Stimulated activated CD8-positive, alpha-beta memory T cell treated with anti-CD3 and anti-CD28 coated beads, Interleukin-4, amount 100 ng/mL, for 48 hours (primary cell): ENCODE data around the gene LGR5.

ENCODE experiments used
- DNase-seq: peaks from one replicate; pipeline ENCODE4 v3.0.0-alpha.2; 2020

The LGR5 gene

DNA sequence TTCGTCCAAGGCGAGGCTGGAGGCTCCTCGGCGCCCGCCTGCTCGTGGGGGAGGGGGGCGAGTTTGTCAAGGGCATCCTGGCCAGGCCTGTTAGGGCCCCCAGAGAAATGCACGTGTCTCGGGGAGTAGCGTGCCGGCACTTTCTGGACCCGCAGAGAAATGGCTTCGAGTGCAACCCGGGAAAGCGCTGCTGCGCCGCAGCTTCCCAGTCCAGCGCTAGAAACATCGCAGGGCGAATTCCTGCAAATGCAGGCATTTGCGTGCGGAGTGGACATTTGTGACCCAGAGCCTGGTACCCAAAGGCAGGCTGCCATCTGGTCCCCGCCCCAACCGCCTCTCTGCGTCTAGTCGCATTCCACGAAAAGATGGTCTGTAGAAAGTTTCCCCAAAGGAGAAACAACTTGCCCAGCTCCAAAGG is 756 bp downstream of the LGR5 start:
- no peak for DNase-seq

DNA sequence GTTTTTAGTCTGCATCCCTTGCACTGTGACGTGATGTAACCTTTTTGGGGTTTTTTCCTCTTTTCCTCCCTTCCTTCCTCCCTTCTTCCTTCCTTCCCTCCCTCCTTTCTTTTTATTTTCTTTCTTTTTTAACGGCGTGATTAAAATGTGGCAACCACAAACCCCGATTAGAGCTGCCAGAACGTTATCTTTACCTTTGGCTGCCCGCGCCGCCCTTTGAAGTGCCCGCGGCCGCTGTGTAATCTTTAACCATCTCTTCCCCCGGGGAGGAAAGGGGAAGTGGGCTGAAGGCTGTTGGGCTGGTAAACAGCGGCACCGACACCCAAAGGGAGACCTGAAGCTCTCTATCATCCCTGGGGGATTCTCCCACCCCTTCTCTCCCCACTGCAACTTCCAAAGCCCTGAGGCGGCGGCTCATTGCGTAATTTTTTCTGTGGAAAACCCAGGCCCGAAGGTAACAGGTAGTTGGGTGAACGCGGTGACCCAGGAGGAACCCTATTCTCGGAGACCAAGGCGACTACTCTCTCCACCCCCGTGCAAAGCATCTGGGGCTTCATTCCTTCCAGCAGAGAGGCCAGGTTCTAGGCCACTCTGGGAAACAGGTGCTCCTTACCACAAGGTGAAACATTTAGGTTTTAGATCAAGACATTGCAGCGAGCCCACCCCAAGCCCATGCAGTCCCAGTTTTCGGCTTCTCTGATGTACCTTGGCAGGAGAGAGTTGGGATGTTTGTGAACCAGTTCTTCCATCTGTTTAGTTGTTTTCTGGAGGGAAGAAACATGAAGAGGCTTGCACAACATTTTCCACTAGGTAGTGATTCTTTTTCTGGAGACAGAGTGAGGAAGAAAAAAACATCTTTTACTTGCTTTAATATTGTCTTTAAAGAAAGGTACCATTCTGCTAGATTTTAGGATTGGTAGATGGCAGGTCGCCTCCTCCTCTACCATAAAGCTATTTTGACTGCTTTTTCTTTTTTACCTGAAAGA is 1.5 kb downstream of the LGR5 start:
- peak; percentile 28 for DNase-seq

DNA sequence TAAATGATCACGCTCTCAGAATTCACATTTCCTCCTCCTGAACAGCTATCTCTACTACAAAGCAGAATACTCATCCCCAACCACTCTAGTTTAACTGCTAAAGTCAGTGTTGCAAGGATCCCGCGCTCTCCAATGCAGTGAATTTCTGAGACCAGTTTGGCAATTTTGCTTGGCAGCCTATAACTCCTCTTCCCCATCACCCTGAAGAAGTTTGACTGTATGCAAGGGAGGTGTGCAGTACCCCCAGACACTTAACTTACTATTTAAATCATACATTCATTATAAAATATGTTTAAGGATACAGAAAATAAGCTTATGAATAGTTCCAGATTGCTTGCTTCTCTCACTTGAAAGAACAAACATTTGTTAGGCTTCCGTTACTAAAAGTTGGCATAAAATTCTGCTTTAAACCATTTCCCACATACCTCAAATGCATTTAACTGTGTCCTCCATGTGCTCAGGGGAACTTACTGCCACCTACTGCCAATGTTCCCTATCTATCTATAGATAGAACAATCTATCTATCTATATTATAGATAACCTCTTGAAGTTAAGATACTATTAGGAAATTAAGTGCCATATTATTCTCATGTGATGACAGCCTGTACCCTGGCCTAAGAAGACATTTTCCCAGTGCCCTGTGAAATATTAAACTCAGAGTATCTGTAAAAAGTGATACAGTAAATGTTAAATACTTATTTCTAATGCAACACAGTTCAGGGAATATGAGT is 2.4 kb downstream of the LGR5 start:
- no peak for DNase-seq

DNA sequence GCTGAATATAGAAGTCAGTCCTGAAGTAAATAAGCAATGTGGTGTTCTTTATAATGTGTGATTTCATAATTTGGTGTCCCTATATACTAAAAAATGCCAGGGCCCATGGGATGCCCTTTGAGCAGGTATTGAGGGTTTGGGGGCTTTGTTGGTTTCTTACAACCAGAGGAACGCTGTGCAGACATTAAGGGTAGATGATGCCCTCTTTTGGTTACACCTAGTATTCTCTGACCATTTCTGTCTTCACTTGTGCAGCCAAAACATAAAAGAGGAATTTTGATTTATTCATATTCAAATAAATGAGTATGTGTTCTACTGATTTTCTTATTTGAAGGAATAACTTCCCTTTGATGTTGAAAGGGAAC is 3.0 kb downstream of the LGR5 start:
- DNase-seq, result no peak

DNA sequence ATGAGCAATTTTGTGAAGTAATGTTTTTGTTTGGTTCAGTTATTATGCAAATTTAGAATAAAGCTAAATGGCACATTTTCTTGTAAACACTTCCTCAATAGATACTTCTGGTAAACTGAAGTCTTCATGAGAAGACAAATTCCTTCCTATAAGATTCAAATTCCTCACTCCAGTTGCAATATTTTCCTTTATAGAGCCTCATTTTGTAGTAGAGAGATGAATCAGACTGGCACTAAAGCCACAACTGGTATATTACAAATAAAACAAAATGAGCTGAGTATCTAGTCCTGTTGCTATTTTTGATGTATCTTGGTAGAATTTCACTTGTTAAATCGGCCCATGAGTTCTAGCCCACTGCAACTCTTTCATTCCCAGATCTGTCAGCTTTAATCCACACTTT is 5.5 kb downstream of the LGR5 start:
- no peak for DNase-seq

DNA sequence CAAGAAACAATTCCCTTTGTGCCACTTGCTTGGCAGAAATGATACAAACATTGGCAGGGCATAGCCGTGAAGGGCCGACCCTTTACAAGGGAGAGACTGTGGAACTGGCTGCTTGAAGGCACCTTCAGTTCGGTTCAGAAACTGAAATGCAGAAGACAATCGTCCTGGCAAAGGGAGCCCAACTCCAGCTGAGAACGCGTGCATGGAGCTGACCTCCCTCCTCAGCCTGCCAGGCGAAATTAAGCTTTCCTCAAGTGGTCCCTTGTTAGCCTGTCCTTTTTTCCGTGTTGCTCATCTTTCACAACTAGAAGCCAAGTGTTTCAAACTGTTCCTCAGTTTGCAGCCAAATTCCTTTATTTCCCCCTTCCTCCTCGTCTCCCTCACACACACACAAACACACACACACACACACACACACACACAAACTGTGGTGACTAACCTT is 8.1 kb downstream of the LGR5 start:
- no peak for DNase-seq

DNA sequence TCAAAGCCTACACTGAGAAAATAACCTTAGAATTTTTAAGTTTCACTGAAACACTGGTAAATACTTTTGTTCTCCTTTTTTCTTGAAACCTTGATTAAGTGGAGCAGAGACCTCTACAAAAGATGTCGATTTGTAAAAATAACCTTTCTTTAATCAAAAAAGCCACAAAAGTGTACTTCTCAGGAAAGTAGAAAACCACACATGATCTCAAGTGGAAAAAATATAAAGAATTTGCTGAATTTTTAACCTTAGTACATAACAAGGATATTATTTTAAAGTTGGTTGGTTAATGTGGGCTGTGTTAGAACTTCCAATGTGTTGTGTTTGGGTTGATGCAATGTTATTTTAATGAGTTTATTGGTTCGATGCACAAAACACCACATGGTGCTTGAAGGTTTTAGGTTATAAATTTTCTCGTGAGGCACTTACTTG is 8.6 kb downstream of the LGR5 start:
- no peak for DNase-seq

DNA sequence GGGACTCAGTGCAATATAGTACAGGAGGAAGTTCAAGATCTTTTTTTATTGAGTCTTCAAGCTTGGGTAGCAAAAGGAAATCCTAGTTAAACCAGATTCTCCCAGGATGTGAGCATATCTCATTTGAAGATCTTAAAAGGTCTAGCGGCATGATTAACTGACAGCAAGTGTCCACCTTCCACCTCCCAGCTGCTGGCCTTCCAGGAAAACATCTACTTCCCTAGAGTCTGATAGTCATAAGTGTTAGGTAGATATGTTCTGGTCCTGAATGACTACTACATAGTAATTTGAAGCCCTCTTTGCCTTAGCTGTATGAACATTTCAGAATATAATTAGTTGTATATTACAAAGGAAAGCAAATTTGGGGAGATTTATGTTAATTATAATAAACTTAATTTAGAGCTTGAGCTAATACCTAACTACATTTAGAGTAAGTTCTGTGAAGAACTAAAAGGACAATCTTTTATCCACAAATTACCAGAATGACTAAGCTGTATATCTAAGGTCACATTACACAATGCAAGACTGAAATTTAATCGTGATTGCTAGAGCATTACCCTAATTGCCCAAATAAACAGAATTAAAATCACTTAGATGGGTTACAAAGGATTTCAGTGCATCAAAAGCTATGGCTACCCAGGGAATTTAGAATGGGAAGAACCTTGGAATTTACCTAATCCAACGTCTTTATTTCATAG is 9.9 kb downstream of the LGR5 start:
- no peak for DNase-seq

DNA sequence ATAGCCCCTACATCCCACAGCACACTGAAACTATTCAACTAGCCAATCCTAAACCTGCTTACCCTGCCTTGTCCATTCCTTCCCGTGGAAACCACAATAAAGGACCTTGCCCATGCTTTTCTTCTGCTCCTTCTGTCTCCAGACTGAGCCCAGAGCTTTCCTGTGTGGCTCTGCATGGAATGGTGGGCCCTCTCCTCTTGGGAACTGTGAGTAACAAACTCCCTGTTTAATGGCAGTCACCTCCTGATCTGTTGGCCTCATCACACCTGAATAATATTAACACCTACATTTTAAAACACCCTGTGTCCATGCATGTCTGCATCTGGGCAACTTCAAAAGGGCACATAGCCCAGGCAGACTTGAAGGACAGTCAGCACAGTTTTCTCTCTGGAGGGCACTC is 12.4 kb downstream of the LGR5 start:
- no peak for DNase-seq

DNA sequence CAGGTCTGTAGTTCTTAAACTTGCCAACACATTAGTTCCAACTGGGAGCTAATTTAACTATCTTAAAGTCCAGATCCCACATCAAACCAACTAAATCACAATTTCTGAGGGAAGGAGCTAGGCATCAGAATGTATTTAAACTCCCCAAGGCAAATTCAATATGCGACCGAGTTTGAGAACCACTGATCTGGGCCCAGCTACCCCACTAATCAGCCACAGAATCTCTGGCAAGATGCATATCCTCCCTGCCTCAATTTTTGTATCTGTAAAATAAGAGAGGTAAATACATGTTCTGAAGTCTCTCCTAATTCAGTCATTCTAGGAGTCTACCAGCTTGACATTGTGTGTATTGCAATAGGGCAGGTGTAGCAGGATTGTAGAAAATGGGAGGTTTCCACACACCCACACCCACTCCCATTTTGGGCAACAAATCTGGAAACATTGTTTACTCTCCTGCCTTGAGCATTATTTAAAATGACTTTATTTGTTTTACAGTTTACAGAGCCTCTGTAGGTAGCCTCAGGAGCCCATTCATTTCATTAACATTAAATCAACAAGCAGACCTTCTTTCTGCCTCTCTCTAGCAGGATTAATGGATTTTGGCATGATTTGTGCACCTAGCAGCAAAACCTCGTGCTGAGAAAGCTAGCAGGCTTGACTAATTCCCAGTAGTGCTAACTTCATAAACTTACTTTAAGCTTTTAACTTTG is 15.6 kb downstream of the LGR5 start:
- DNase-seq, result no peak

DNA sequence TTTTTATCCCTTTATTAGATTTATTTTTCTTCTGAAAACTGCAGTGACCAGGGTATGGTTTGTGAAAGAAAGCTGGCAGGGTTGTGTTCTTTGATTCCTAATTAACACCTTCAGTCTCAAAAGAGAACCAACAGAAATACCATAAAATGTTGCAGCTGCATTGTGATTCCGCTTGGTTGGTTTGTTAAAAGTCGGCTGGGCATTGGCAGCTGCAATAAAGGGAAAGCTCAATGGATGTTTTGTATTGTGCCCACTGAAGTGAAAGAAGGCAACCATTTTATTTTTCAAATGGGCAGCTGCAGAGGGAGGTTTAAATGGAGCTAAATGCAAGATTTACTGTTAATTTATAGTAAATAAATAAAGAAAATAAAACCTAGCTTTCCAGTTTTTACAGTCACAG is 16.7 kb downstream of the LGR5 start:
- no peak for DNase-seq

DNA sequence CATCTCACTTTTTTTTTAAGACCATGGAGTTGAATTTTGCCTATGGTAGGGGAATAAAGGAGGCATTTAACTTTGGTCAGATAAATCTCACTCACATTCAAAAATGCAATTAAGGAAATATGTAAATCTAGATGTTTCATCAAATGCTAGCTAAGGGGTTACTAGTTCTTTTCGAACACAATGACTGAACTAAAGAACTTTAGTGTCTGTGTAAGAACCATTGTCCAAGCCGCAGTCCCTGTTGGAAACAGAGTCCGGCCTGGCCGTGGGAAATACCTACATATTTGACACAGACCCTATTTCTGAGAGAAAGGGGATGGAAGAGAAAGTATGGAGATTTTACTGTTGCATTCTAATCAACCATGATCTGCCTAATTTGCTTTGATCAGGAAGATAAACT is 17.4 kb downstream of the LGR5 start:
- DNase-seq, result no peak

DNA sequence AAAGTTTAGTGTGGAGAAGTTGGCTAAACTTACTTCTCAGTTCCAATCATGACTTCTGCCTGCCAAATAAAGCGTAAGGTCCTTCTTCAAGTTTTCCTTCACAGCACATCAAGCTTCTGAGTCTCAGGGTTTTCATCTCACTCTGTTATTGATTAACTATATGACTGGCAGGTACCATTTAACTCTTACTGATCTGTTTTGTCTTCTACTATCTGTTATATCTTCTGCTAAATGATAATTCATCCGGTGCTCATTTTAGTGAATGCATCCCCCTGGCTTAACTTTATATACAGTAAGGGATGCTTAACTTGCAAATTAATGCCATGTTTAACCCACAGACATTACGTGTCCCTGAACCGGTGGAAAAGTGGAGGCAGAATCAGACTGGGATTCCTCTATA is 20.7 kb downstream of the LGR5 start:
- DNase-seq, result no peak

DNA sequence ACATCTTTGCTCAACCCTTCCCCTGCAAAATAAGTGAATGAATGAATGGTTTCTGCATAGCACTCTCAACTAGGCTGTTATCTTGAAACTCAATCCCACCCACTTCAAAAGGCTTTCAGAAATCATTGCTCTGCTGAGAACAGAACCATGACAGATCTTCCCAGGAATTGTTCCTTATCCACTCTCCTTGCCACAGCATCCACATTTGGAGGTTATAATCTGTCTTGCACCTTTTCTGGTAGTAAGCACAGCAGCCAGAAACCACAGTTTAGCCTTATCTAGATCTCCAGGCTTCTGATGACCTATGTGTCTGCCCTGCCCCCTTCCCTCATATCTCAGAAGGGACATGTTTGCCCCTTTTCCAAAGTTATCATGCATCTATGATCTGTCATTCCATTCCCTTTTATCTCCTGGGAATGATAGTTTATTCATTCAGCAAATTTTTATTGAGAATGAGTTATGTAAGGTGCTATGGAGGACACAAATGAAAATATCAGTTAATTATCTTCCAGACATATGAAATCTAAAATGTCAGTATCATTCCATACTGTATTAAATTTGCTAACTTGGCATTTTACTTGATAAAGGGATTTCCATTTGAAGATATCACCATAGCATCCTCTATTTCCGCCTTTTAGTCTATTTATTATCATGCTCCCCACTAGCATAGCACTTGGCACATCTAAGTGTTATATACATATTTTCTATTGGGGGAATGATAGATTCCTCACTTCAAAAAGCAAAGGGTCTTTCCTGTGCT is 21.4 kb downstream of the LGR5 start:
- no peak for DNase-seq

DNA sequence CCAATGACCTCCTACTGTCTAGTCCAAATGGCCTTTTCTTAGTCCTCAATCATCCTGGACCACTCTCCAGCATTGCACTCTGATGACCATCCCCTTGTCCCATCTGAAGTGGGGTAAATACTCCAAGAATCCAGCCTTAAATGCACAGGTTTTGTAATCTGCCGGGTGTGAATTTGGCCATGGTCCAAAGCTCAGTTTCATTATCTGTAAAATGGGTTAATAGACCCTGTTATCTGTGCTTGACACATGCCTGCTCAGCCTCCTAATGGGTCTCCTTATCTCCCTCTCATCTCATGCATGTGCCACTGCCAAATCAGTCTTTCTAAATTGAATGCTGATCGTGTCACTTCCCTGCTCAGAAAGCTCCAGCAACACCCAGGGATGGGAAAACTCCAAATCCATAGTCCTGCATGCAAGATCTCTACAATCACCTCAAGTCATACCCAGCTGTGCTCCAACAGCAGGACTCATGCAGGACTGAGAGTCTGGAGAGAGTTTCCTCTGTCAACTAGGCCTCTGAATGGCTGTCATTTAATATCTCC is 22.3 kb downstream of the LGR5 start:
- no peak for DNase-seq

DNA sequence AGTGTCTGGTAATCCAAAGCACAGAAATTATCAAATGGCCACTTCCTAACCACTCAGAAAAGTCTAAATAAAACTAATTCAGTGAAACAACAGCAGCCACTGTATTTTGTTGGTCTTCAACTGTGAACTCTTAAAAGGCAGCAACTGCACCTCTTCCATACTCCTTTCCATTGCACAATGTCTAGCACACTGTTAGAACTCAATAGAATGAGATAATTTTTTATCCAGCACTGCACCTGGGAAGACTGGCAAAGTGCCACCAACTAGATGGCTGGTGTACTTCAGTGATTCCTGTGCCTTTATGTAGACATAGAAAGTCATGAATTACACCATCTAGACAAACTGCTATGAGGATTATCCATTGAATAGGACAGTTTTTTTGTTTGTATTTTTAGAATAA is 26.2 kb downstream of the LGR5 start:
- no peak for DNase-seq

DNA sequence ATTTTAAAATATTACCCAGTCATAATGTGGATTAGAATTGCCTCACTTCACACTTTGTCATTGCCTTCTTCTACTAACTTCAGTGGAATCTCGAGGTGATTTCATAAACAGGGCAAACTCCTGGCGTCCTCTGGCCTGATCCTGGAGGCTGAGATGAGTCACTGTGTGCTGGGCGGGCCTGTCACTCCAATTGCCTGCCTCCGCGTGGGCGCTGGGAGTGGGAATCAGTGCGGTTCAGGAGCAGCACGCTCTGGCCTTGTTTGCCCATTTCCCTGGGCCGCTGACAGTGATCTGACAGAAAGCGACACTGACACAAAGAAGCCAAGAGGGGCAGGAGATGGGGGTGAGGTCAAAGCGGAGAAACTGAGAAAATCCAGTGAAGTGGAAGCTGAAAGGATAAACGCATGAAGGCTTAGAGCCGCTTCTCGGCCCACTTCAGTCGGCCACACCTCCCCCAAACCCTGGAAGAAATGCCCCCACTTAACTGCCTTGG is 29.7 kb downstream of the LGR5 start:
- no peak for DNase-seq

DNA sequence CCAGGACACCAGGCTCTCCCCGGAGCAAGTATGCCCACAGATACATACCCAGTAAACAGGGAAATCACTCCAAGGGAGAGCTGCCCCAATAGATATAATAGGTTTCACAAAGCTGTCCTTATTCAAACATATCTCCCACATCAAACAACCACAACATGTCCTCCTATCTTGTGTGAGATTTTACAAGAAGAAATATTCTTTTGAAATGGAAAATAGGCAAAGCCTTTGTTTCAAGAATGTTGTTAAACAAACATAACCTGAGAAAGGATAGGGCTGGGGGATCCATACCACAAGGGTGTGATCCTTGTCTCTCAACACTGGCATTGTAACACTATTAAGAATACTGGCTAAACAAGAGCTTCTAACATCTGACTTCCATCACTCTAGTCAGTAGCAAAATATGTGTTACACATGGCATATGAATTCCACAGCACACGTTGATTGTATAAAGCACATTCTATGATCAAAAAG is 32.9 kb downstream of the LGR5 start:
- no peak for DNase-seq

DNA sequence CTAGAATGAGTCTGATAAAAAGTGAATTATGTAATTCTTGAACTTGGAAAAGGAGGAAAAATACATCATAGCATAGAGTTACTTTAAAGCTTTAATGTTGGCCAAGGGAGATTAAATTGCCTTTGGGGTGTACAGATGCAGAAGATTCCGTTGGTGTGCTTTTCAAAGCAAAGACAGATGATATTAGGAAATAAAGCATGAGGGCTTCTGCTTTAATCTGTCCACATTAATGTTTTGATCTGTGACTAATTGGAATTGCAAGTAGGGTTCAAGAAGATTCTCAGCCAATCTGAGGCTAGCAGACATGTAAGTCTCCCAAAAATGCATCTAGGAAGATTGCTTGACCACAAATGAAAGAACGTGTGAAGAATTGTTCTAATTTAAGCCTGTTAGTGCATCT is 35.2 kb downstream of the LGR5 start:
- DNase-seq, result no peak

DNA sequence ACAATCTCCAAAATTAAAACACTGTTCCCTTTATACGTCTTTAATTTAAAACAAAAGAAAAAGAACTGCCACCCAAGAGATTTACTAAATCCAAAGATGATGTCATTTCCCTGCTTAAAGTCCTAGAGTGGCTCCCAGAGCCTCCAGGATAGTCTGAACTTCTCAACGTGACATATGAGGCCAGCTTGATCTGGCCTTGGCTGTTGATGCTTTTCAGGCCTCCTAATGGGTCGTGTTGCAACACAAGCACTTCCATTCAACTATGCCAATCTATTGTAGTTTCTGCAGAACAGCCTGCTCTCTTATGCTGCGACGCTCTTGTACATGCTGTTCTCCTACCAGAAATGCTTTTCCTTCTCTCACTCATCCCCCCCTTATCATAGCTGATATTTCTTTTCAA is 35.7 kb downstream of the LGR5 start:
- DNase-seq, result no peak

DNA sequence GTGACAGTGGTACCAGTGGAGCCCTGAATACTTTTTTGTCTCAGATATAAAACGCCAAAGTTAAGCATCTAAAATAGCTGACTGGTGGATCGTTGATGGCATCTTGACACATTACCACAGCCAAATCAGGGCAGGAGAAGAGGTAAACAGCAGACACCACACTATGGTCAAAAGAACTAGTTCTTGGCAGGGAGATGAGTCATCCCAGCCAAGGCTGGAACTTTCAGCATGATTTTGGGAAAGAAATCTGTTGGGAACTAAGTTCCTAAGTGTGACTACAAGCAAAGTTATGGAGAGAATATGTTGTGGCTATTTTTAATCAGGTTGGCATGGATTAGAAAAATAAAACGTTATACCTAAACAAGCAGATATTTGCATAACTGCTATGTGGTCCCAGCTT is 36.9 kb downstream of the LGR5 start:
- DNase-seq, result no peak

DNA sequence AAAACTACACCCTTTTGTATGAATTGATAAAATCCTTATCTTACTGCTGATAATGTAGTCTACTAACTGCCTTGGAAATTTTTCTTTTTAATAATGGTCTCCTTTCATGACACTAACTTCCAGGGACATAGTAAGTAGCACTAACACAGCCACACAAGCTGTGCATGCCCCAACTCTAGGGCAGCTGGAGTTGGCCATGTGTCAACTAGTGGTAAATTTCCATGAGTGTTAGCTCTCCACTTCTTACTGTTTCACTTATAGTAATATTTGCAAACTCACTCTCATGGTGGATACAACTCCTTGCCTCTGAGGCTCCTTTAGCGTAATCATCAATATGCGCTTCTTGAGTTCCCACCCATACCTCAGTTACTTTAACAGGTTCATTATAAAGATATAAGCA is 38.0 kb downstream of the LGR5 start:
- no peak for DNase-seq
